T-helper 2 cell treated with Interferon-gamma antibody and Interleukin-4, amounts not matched to agents 100 ng/mL and 5 ng/mL, for 36 hours (primary cell): ENCODE measurements around the gene FBN2. TPM values are rescaled to one million over a fixed set of nuclear protein-coding genes. Genes with fewer than 3 reads are reported as not detected.
"Not testable (repeated sequence)": the region's sequence is repeated elsewhere in the genome, so short reads cannot be mapped to it uniquely, and the experiment has no call there.

Experiments used
- intact Hi-C: fragments of 100-400 bp; cut with micrococcal nuclease; formaldehyde crosslinking; loops from one replicate; pipeline ENCODE4 v1.15.1; 2023
- total RNA-seq: library from RNA; stranded (reverse); gene quantifications from 2 replicates; pipeline ENCODE4 v1.2.3, GENCODE V29; 2022

The FBN2 gene
- total RNA-seq, 1 donor from 2014 or later, result not detected

DNA sequence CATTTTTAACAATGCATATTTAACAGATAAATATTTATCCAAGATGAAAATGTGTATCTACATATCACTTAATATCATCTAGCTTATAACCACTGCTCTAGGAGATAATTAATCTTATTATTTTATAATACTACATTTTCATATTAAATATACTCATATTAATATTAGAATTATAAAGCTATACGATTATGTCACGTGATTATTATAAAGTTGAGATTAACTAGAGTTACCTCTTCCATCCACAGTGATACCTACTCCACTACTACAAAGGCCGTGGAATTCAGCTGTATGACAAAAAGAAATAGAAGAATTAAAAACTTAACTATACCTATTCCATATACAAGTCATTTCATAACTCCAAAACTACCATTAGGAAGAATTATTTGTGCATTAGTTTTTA is 171.9 kb downstream of the FBN2 start:
- intact Hi-C loops, result no loop called here

DNA sequence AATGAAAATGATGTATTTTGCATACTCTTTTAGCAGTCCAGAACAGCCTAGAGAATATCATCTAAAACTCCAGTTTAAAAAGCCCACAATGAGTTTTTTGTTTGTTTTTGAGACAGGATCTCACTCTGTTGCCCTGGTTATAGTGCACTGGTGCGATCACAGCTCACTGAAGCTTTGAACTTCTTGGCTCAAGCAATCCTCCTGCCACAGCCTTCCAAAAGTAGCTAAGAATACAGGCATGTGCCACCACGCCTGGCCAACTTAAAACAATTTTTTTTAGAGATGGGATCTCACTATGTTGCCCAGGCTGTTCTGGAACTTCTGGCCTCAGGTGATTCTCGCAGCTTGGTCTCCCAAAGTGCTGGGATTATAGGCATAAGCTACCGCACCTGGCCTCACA is 175.7 kb downstream of the FBN2 start:
- intact Hi-C loops, result no loop called here

DNA sequence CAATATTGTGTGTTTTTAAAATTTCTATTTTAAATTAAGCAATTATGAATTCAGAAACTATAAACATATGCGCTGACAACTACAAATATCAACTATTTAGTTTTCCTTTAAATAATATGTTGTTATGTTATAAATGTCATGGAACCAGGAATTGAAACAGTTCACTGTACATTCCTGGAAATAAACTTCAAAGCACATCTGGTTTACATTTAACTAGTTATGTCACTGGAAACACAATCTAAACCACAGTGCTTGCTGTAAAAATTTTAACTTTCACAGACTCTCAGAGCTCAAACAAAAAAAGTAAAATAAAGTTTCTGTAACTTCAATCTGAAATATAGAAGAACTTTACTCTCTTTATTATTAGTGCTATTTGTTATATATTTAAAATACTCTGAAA is 179.2 kb downstream of the FBN2 start:
- intact Hi-C loops, result no loop called here

DNA sequence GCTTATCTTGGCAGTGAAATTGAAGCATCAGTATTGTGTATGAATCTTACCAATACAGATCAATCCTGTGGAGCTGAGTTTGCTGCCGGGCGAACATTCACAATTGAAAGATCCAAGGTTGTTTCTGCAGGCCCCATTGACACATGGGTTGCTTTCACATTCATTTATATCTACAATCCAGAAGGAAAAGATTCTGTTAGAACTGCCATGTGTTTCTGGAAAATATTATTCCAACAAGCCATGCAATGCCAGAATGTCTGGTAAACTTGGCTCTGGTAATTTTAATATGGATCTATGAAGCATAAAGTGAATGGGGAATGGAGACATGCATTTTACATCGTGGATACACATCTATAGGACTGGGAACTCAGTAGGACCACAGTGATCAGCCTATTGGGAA is 180.8 kb downstream of the FBN2 start:
- intact Hi-C loops, result no loop called here

DNA sequence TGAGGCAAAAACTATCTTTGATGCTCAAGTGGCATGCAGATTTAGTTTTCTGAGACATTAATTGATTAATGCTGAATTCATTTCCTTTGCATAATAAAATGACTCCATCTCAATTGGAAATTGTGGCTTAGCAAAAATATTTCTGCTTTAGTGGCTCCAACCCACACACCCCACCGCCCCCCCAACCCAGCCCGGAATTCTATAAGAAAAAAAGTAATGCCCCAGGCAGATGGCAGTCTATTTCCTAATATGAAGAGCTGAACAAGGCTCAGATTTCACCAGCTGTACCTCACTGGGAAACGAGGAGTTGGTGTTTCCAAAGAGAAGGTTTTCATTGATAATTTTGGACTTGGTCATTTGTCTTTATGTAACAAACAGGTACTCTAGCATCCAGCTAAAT is 182.1 kb downstream of the FBN2 start:
- intact Hi-C loops, result no loop called here

DNA sequence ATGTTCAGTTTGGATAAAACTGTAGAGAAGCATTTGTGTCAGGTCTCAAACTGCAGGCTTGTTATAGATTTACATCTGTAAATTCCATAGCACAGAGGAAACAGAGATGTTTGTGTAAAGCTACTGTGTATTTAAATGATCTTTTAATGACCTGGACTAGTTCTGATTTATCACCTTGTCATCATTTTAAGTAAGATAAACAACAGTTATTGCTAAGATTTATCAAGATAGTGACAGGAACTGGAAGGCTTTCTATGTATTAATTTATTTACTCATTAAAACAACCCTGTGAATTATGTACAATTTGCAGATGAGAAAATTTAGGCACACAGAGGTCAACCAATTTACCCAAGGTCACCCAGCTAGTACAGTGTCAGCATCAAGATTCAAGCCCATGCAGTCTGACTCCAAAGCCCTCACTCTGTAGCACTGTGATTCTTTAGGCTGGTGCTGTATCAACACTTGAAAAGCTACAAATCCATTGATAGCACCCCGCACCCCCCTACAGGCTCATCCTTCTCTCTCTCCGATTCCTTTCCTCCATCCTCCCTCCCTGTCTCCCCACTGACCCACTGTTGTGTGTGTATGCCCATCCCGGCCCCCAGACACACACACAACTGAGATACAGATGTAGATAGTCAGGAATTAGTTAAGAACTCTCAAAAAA is 184.5 kb downstream of the FBN2 start:
- intact Hi-C loops, result no loop called here

DNA sequence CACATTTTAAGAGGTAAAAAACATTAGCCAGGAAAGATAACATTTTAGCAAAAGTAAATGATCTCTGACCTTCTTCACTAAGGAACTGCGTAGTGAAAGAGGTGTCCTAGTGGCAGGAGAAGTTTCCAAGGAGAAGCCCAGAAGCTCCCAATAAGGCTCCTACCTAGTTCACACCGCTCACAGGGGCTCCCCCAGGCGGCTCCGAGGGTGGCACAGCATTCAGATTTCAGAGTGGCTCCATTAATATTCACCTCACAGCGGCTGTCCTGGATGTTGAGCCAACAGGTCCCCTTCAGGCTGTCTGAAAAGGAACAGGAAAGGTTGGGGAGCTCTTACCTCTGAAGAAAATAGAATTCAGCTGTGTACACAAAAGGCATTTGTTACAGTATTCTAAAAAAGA is 187.3 kb downstream of the FBN2 start:
- intact Hi-C loops, result no loop called here

DNA sequence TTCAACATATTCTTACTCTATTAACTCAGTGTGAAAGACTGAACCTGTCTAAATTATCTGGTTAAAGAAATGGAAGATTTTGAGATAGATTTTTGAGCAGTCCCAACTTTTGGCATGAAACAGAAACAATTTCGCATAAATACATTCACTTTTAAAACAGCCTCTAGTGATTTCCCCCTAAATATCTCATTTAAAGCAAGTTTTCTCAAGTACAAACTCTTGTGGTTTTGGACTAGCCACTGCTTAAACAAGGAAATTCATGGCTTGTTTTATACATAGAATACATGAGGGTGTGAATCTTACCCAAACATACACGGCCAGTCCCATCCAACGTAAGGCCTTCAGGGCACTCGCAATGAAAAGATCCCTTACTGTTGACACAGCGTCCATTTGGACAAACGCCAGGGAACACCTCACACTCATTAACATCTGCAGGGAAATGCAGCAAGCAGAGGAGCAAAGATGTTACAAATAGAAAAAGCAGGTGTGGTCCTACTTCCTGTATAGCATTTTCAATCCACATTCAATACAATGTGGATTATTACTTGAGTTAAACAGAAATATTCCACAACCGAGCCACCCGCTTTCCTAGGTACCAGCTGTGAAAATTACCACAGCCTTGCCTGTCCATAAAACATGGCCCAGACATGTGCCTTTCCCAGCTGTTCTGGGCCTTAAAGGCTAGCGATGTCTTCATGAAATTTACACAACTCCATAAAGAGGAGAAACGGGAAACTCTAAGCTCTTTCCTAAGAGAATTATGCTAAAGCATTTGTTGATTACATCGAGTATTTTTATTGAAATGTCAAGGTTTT is 188.8 kb downstream of the FBN2 start:
- intact Hi-C loops, result no loop called here

DNA sequence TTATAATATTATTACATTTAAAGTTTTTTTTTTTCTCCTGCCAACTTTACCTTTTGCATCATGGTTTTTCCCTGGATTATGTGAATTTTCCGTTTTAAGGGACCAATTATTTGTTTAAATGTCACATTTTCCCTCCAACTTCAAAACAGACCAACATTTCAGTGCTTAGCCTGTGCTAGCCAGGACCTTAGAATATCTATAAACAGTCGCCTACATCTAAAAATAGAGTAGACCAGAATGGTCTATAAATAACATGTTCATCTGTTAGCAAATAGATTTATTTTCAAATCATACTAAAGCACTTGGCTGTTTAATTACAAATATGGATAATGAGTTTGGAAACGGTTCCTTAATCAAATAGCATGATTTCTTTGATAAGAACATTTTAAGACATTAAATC is 192.0 kb downstream of the FBN2 start:
- intact Hi-C loops, result no loop called here

DNA sequence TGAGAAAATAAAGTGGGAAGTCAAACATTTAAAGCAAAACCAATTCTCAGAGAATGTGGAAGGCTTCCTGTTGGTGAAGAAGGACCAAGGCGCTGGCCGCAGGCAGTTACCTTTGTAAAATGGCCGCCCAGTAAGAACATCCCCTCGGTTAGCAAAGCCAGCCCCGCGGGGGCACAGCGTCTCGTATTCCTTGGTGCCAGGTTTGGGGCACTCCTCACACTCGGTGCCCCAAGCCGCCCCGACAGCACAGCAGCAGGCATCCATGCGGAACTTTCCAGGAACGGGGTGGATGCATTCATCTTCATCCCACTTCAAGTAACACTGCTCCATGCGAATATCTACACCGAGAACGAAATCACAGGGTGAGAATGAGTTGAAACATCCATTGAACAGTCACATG is 192.8 kb downstream of the FBN2 start:
- intact Hi-C loops, result no loop called here

DNA sequence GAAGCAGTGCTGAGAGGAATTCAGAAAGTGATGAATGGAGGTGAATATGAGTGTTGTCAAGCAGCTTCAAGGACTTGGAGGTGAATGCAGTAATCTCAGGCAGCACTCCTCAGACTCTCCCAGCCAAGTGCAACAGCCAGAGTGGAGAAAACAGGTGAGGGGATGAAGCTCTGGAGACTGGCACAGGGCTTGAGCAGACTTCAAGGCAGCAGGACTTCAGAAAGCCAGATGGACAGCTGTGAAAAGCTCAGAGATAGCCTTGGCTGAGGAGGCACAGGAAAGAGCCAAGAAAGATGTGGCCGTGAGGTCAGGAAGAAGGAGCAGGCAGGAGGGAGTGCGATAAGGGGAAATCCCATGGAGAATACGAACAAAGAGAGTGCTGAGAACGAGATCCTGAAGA is 194.9 kb downstream of the FBN2 start:
- intact Hi-C loops, result no loop called here

DNA sequence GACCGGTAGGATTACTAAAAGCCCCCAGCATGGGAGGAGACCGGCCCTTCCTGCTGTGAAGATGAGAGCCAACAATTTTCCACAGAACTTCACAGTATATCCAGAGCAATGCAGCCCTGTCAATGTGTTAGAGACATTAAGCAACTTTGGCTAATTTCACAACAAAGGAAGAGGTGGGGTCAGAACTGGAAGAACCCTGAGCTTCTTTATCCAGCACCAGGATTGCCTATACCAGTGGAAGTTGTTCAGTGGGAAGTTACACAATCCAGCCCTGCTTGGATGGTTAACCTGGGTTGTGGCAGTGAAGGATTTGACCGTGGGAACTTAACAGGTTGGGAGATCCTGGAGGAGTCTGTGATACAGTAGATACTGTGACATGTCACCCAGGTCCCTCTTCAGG is 197.0 kb downstream of the FBN2 start:
- intact Hi-C loops, result no loop called here

DNA sequence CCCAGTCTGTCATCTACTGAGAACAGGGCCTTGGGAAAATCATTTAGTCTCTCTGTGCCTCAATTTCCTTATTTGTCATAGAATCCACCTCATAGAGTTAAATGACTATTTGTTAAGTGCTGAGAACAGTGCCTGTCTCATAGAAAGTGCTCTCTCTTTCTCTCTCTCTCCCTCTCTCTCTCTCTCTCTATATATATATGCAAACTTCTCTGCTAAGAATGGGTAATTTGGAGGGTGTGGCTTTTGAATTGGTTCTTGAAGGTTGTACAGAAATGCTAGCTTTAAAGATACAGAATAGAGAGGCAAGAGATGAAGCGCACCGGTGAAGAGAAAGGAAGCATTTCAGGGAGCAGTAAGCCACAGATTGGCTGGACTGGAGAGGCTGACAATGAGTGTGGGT is 197.4 kb downstream of the FBN2 start:
- intact Hi-C loops, result no loop called here

DNA sequence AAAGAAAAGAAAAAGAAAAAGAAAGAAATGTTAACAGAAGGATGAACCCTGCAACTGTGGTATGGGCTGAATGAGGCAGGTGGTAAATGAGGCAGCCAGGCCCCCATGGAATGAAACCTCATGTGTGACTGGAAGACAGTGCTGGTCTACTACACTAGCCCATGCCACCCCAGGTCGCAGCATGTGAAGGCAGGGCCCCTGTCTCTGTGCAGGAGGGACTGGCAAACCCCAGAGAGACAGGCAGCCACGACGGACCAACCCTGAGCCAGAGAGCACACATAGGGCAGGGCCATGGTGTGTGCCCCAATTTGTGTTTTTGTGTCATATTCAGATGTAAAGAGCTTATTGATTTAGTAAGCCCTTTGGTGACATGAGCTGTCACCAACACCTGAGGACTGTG is 198.5 kb downstream of the FBN2 start:
- intact Hi-C loops, result no loop called here

DNA sequence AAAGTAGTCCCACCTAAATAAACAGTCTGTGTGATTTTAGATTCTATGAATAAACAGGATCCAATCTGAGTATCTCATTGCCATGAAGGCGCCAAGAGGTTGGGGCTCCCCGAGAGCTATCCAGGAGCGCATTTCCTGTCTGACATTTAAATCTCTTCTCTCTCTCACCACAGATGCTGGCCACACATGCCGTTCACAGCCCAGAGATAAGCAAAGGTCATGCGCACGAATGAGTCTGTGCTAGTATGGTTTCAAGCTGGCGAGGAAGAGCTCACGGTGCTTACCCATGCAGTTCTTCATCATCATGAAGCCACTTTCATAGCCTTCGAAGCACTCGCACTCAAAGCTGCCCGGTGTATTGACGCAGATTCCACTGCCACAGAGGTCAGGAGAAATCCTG is 199.4 kb downstream of the FBN2 start:
- intact Hi-C loops, result no loop called here

DNA sequence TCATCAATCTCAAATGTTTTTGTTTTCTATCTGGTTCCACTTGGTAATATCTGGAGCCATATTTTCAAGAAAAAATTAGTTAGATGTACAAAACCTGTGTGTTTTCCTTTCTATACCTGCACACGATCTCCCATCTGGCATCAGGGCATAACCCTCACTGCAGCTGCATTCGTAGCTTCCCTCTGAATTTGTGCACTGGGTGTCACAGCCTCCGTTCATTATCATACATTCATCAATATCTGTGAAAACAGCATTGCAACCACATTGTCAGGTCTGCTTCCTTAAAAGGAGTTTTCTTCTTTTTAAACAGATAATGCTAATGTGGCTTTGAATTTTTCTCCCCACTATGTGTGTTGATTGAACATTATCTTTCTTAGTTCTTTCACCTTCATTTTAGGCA is 202.7 kb downstream of the FBN2 start:
- intact Hi-C loops, result no loop called here

DNA sequence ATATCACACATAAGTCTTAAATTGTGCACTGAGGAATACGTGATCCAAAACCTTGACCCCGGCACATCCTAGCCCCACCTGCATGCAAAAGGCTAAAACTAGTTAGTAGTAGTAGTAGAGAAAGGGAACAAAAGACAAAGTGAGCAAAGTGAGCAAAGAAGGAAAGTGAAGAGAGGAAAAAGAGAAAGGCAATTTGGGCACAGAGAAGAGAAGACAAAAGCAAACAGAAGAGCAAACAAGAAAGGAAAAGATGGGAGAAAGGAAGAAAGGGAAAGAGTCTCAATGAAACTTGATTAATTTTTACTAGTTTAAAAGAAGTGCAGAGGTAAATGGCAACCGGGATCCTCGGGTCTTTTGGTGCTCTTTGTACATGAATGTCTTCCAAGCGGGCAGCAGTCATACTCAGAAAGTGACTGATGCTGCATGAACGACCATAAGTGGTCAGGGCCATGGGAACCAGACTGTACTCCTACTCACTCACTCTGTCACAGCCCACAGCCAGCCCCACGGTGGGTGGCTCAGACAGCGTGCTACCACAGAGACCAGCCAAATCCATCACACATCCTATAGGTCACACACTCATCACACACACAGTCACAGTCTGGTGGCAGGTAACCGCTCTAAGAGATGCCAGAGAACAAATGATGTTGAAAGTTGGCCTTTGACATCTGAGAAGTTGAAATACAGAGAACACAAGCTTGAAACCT is 203.9 kb downstream of the FBN2 start:
- intact Hi-C loops, result no loop called here

DNA sequence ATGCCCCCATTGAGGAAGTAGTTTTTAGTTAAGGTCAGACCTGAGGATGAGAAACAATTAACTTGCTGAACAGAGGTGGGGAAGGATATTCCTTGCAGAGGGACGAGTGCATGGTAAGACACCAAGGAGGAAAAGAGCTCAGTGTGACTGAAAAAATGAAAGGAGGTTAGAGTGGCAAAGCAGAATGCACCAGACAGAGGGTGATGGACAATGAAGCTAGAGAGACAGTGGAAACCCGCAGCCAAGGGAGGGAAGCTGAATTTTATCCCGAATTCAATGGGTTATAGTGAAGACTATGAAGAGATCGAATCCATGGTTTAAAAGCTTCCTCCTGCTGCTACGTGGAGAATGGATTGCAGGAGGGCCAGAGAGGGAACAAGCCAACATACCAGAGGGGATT is 206.8 kb downstream of the FBN2 start:
- intact Hi-C loops, result no loop called here

DNA sequence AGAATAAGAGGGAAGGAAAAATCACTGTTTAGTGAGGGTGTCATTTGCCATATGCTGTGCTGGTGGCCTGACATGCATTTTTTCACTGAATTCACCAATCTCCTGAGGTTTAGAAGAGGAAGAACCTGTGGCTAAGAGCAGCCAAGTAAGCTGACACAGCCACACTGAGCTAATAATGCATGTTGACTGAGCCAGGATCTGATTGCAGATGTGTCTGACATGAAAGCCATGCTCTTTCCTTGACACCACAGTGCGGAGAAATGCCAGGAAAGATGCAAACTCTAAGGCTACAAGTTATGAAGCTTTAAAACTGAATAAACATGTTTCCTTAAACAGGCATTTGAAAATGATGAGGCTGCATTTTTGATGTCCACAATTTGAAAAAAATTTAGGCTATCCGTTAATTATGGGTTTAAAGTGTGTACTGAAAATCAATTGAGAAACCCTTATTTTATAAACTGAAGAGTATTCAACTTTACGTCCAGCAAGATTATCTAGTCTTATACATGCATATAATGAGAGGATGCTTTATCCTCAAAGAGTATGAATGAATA is 208.6 kb downstream of the FBN2 start:
- intact Hi-C loops, result no loop called here

DNA sequence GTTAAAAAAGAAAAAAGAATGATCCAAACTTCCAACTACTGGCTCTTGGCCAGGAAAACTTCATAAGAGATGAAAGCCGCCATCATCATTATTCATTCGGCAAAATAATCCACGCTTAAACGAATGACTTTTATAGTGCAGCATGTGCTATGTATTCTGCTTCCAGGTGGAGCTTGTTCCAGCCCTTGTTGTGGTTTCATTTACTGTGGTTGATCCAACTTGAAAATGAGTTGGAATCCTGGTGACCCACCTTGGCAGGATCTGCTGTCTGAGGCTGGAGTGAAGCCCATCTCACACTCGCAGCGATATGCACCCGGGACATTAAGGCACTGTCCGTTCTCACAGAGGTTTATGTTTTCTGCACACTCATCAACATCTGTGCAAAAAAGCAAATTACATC is 209.6 kb downstream of the FBN2 start:
- intact Hi-C loops, result no loop called here

DNA sequence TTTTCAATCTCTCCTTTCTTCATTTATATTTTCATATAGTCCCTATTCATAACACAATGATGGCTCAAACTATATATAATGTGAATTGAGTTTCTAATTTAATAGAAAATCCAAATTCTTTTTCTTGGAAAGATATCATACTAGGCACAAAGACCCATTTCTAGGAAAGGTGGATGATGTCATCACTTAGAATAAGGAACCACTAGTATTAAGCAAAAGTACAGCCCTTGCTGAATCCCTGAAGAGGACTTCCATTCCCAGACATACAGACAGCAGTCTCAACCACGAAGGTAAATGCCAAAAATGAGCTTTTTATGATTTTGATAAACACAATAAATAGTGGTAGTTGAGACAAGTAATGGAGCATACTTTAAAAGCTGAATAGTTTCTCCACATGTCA is 210.0 kb downstream of the FBN2 start:
- intact Hi-C loops, result no loop called here

DNA sequence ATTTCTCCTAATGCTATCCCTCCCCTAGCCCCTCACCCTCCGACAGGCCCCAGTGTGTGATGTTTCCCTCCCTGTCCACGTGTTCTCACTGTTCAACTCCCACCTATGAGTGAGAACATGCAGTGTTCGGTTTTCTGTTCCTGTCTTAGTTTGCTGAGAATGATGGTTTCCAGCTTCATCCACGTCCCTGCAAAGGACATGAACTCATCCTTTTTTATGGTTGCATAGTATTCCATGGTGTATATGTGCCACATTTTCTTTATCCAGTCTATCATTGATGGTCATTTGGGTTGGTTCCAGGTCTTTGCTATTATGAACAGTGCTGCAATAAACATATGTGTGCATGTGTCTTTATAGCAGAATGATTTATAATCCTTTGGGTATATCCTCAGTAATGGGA is 216.6 kb downstream of the FBN2 start:
- intact Hi-C loops, result not testable (repeated sequence)
